Omental fat pad (tissue), 4 donors: ENCODE data around the gene SH2D3A. TPM values are rescaled to one million over a fixed set of nuclear protein-coding genes. Genes with fewer than 3 reads are reported as not detected.
"Not testable (repeated sequence)": the region's sequence is repeated elsewhere in the genome, so short reads cannot be mapped to it uniquely, and the experiment has no call there.

Source experiments
- ATAC-seq: fragments of 150-250 bp; one replicate; pipeline ENCODE4 v1.9.1; 2016; ENCODE audit warnings: mild to moderate bottlenecking, moderate library complexity; ENCODE audit not compliant: low FRiP score
- DNase-seq: peaks from one replicate; pipeline ENCODE4 v3.0.0-alpha.2; 2019; ENCODE audit warnings: low spot score
- total RNA-seq, 4 donors: library from RNA; depleted of rRNA; stranded (reverse); fragments of >200 nt; gene quantifications; one replicate each; pipeline ENCODE4 v1.1.0, GENCODE V29; 2016
- TF ChIP-seq, protein P1 (sequence below), 3 donors: fragments of 450-650 bp; IDR thresholded peaks; one replicate each; pipeline ENCODE4 v1.5.1; 2016 to 2017; ENCODE audit warnings: antibody characterized with exemption in 3 of 3, mild to moderate bottlenecking in 3 of 3, moderate library complexity in 2 of 3

The SH2D3A gene
- total RNA-seq, 4 donors from 2014 or later, result 1.3 to 3.4 (median 2.0) TPM; not detected in 1

DNA sequence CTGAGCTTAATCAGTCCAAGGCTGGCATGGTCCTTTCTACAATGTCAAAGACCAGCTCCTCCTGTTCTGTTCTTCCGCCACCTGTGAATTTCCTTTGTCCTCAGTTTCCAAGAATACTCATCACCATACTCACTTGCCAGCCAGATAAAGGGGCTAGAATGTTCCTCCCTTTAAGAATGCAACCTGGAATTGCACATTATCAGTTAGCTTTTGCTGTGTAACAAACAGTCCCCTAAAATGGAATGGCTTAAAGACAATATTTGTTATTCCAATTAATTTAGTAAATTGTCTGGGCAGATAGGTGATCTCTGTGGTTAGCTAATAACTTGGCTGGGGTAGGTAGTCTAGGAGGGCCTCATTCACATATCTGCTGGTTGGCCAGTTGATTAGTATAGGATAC, 41.3 kb upstream of the SH2D3A start:
- ATAC-seq (no peak), DNase-seq (no peak)
- TF ChIP-seq, protein P1, sequence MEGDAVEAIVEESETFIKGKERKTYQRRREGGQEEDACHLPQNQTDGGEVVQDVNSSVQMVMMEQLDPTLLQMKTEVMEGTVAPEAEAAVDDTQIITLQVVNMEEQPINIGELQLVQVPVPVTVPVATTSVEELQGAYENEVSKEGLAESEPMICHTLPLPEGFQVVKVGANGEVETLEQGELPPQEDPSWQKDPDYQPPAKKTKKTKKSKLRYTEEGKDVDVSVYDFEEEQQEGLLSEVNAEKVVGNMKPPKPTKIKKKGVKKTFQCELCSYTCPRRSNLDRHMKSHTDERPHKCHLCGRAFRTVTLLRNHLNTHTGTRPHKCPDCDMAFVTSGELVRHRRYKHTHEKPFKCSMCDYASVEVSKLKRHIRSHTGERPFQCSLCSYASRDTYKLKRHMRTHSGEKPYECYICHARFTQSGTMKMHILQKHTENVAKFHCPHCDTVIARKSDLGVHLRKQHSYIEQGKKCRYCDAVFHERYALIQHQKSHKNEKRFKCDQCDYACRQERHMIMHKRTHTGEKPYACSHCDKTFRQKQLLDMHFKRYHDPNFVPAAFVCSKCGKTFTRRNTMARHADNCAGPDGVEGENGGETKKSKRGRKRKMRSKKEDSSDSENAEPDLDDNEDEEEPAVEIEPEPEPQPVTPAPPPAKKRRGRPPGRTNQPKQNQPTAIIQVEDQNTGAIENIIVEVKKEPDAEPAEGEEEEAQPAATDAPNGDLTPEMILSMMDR (IDR thresholded peaks at IDR 0.05), result no peak

DNA sequence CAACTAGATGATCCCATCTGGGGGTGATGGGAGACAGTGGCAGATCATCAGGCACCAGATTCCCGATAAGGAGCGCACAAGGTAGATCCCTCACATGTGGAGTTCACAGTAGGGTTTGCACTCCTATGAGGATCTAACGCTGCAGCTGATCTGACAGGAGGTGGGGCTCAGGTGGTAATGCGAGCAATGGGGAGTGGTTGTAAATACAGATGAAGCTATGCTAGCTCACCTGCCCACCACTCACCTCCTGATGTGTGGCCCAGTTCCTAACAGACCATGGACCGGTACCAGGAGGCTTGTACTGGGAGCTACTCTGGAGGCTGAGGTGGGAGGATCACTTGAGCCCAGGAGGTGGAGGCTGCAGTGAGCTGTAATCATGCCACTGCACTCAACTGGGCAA, 40.1 kb upstream of the SH2D3A start:
- ATAC-seq (no peak), DNase-seq (no peak)
- TF ChIP-seq, protein P1 (IDR thresholded peaks at IDR 0.05), result no peak

GRCh38 chr19:6806488-6806887, 39.3 kb upstream of the SH2D3A start:
- DNase-seq (no peak), ATAC-seq (no peak)
- TF ChIP-seq, protein P1 (IDR thresholded peaks at IDR 0.05), result no peak

- DNase-seq, result no peak
- ATAC-seq, result no peak
- TF ChIP-seq, protein P1 (IDR thresholded peaks at IDR 0.05), result no peak
Observed at GRCh38 chr19:6803036-6803404, 35.8 kb upstream of the SH2D3A start.

DNA sequence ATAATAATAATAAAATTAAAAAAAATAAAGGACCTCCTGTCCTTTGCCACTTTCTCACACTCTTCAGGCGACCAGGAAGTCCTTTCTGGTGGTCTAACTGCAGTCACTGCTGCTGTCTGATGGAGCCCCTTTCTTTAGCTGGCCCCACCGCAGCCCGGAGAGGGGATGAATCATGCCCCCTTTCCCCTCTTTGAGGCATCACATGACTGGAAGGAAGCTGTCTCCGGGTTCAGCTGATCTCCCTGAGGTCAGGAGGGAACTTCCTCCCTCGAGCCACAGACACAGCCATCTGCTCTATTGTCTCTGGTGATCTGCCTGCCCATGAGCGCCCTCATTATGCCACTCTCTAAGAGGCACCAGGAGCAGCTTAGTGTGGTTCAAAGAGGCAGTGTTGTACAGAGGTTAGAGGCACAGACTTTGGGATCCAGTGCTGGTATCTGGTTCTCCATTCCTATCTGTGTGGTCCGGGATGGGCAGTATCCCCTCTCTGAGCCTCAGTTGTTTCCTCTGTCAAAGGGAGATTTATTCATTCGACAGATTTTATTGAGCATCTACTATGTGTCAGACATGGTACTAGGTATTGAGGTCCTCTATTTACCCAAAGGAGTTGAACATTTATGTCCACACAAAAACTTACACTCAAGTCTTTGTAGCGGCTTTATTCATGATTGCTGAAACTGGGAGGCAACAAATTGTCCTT, 35.3 kb upstream of the SH2D3A start:
- TF ChIP-seq, protein P1 (IDR thresholded peaks at IDR 0.05), result no peak
- peak; percentile 48 for ATAC-seq
- DNase-seq, result no peak

GRCh38 chr19:6801485-6802086, 34.4 kb upstream of the SH2D3A start:
- TF ChIP-seq, protein P1 (IDR thresholded peaks at IDR 0.05), result no peak
- peak; percentile 57 for ATAC-seq

DNA sequence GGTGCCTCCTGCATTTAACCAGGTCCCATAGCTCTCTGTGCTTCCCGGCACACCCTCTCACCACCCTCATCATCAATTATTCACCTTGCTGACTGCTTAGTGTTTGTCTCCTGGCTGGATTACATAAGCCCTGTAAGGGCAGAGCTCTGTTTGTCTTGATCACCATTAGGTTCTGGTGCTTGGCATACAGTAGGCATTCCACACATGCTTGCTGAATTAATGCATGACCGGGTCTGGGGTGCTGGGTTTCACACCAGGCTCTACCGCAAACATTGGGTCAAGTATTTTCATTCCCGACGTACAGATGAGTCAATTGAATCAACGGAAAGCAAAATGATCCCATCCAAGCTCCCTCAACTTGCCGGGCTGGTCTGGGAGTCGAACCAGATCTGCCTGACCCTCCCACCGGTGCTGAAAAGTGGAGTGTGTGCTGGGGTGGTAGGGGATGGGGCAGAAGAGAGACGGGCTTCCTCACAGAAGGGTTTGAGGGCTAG, 33.8 kb upstream of the SH2D3A start:
- ATAC-seq, result no peak
- TF ChIP-seq, protein P1 (IDR thresholded peaks at IDR 0.05), result no peak
- no peak for DNase-seq

More at GRCh38 chr19:6801485-6802086, 34.4 kb upstream of the SH2D3A start:
- peak; percentile 33 for DNase-seq

DNA sequence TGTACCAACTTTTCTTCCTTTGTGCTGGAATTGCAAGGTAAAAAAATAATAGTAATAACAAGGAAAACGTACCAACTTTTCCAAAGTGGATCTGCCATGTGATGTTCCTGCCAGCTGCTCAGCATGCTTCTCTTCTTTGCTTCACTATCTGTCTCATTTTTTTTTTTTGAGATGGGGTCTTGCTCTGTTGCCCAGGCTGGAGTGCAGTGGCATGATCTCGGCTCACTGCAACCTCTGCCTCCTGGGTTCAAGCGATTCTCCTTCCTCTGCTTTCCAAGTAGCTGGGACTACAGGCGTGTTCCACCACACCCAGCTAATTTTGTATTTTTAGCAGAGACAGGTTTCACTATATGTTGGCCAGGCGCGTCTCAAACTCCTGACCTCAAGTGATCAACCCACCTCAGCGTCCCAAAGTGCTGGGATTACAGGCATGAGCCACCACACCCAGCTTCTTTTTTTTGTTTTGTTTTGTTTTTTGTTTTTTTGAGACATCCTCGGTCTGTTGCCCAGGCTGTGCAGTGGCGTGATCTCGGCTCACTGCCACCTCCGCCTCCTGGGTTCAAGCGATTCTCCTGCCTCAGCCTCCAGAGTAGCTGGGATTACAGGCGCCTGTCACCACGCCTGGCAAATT, 33.0 kb upstream of the SH2D3A start:
- ATAC-seq, DNase-seq: not testable (repeated sequence)
